Measurements from ENCODE around the gene SMAD9. TPM values are rescaled to one million over a fixed set of nuclear protein-coding genes. Genes with fewer than 3 reads are reported as not detected.

SMAD9 gene
- total RNA-seq = 4.2 TPM
- long read RNA-seq, full-length matches to known transcripts = 1 of 3 reads
- long read RNA-seq, partial matches to known transcripts = 0 of 3 reads
- long read RNA-seq, other reads (novel, unspliced or antisense) = 2 of 3 reads

GRCh38 chr13:36919833-36920615 is at the start of gene SMAD9:
Gene SMAD9 (minus strand): TSS chr13:36920238. CDS start chr13:36879689, 40,549 bp downstream.
- no peaks in the 10 kb centered on the region for H3K36me3 ChIP-seq
- H3K4me1 ChIP-seq = peaks cover 21% of the 10 kb centered on the region
- peak within 1 kb of the TSS; percentile 83 for H3K27ac ChIP-seq (replicated peaks)
- TF ChIP-seq CTCF (IDR thresholded peaks at IDR 0.05; ENCODE audit: borderline replicate concordance) = no peak
- peak; percentile 83 for DNase-seq
- intact Hi-C loops (cut with micrococcal nuclease) = no loop called here
- peak within 1 kb of the TSS; percentile 77 for H3K4me3 ChIP-seq
- no peaks in the 10 kb centered on the region for H3K9me3 ChIP-seq (replicated peaks)
- no peaks in the 10 kb centered on the region for H3K27me3 ChIP-seq (ENCODE audit: low read depth)

- intact Hi-C loops (cut with micrococcal nuclease) = no loop called here
- no peaks in the 10 kb centered on the region for H3K9me3 ChIP-seq (replicated peaks)
- no peak overlapping the region for H3K27ac ChIP-seq (replicated peaks)
- no peak for TF ChIP-seq CTCF (IDR thresholded peaks at IDR 0.05; ENCODE audit: borderline replicate concordance)
- H3K36me3 ChIP-seq = peaks cover 86% of the 10 kb centered on the region
- DNase-seq = no peak
- H3K4me3 ChIP-seq = no peak overlapping the region
- no peaks in the 10 kb centered on the region for H3K4me1 ChIP-seq
- H3K27me3 ChIP-seq (ENCODE audit: low read depth) = no peaks in the 10 kb centered on the region
Measured at GRCh38 chr13:36966404-36966803, 46.4 kb upstream of the SMAD9 start.

- Histone ChIP-seq H3K4me1 (no peaks in the 10 kb centered on the region), H3K27me3 (ENCODE audit: low read depth) (no peaks in the 10 kb centered on the region), H3K36me3 (peaks cover 86% of the 10 kb centered on the region), H3K27ac (replicated peaks) (no peak overlapping the region), H3K4me3 (no peak overlapping the region), H3K9me3 (replicated peaks) (no peaks in the 10 kb centered on the region)
- no peak for DNase-seq
- intact Hi-C loops (cut with micrococcal nuclease) = no loop called here
- no peak for TF ChIP-seq CTCF (IDR thresholded peaks at IDR 0.05; ENCODE audit: borderline replicate concordance)
Measured at GRCh38 chr13:36965767-36966166, 45.7 kb upstream of the SMAD9 start.

GRCh38 chr13:36959456-36960116 is 39.5 kb upstream of the SMAD9 start:
- TF ChIP-seq CTCF (IDR thresholded peaks at IDR 0.05; ENCODE audit: borderline replicate concordance) = no peak
- no peak for DNase-seq
- Histone ChIP-seq H3K9me3 (replicated peaks) (no peaks in the 10 kb centered on the region), H3K27ac (replicated peaks) (no peak overlapping the region), H3K4me1 (no peaks in the 10 kb centered on the region), H3K27me3 (ENCODE audit: low read depth) (no peaks in the 10 kb centered on the region), H3K36me3 (peaks cover 51% of the 10 kb centered on the region), H3K4me3 (no peak overlapping the region)
- intact Hi-C loops (cut with micrococcal nuclease) = no loop called here

- no peaks in the 10 kb centered on the region for H3K27me3 ChIP-seq (ENCODE audit: low read depth)
- no peak overlapping the region for H3K4me3 ChIP-seq
- H3K9me3 ChIP-seq (replicated peaks) = no peaks in the 10 kb centered on the region
- DNase-seq = no peak
- no peak for TF ChIP-seq CTCF (IDR thresholded peaks at IDR 0.05; ENCODE audit: borderline replicate concordance)
- no peaks in the 10 kb centered on the region for H3K4me1 ChIP-seq
- no peak overlapping the region for H3K27ac ChIP-seq (replicated peaks)
- intact Hi-C loops (cut with micrococcal nuclease) = no loop called here
- peaks cover 49% of the 10 kb centered on the region for H3K36me3 ChIP-seq
Measured at GRCh38 chr13:36954542-36954941, 34.5 kb upstream of the SMAD9 start.

All from left ventricle myocardium inferior (tissue), 1 donor.